ENCODE results near the gene CCDC158. TPM values are rescaled to one million over a fixed set of nuclear protein-coding genes. Genes with fewer than 3 reads are reported as not detected.

The CCDC158 gene
- total RNA-seq, 2 donors from 2014 or later: 1.8 to 2.8 TPM

- no peaks in the 10 kb centered on the region for H3K36me3 ChIP-seq
- no peak for ATAC-seq (ENCODE audit: insufficient number of reproducible peaks, low FRiP score, low read depth)
- TF ChIP-seq CTCF (IDR thresholded peaks at IDR 0.05): no peak
These were observed 10.3 kb downstream of the CCDC158 start for GRCh38 chr4:76410636-76411035.

GRCh38 chr4:76407440-76408119 is 13.4 kb downstream of the CCDC158 start:
- no peak for TF ChIP-seq CTCF (IDR thresholded peaks at IDR 0.05)
- Histone ChIP-seq H3K27ac (no peak overlapping the region), H3K27me3 (replicated peaks; ENCODE audit: insufficient read depth) (no peaks in the 10 kb centered on the region), H3K4me3 (no peak overlapping the region), H3K4me1 (ENCODE audit: control insufficient read depth in 1 of 2, low read depth in 2 of 2) (no peaks in the 10 kb centered on the region), H3K9me3 (no peaks in the 10 kb centered on the region), H3K36me3 (no peaks in the 10 kb centered on the region)
- DNase-seq (ENCODE audit: low spot score) (no peak), ATAC-seq (ENCODE audit: insufficient number of reproducible peaks, low FRiP score, low read depth) (no peak)

More at GRCh38 chr4:76410636-76411035, 10.3 kb downstream of the CCDC158 start:
- Histone ChIP-seq H3K4me3 (no peak overlapping the region), H3K27me3 (replicated peaks; ENCODE audit: insufficient read depth) (no peaks in the 10 kb centered on the region), H3K9me3 (no peaks in the 10 kb centered on the region), H3K4me1 (ENCODE audit: control insufficient read depth in 1 of 2, low read depth in 2 of 2) (no peaks in the 10 kb centered on the region), H3K27ac (no peak overlapping the region)
- DNase-seq (ENCODE audit: low spot score): no peak

GRCh38 chr4:76406081-76406480 is 14.9 kb downstream of the CCDC158 start:
- Histone ChIP-seq H3K4me3 (no peak overlapping the region), H3K9me3 (no peaks in the 10 kb centered on the region), H3K4me1 (ENCODE audit: control insufficient read depth in 1 of 2, low read depth in 2 of 2) (no peaks in the 10 kb centered on the region), H3K27ac (no peak overlapping the region), H3K27me3 (replicated peaks; ENCODE audit: insufficient read depth) (no peaks in the 10 kb centered on the region), H3K36me3 (no peaks in the 10 kb centered on the region)
- no peak for TF ChIP-seq CTCF (IDR thresholded peaks at IDR 0.05)
- DNase-seq (ENCODE audit: low spot score) (no peak), ATAC-seq (ENCODE audit: insufficient number of reproducible peaks, low FRiP score, low read depth) (no peak)

- DNase-seq (ENCODE audit: low spot score): no peak
- Histone ChIP-seq H3K4me3 (no peak overlapping the region), H3K27ac (no peak overlapping the region), H3K9me3 (no peaks in the 10 kb centered on the region), H3K27me3 (replicated peaks; ENCODE audit: insufficient read depth) (no peaks in the 10 kb centered on the region), H3K4me1 (ENCODE audit: control insufficient read depth in 1 of 2, low read depth in 2 of 2) (no peaks in the 10 kb centered on the region), H3K36me3 (no peaks in the 10 kb centered on the region)
- no peak for TF ChIP-seq CTCF (IDR thresholded peaks at IDR 0.05)
- no peak for ATAC-seq (ENCODE audit: insufficient number of reproducible peaks, low FRiP score, low read depth)
These were observed 19.3 kb downstream of the CCDC158 start for GRCh38 chr4:76401654-76402053.

- H3K4me1 ChIP-seq (ENCODE audit: control insufficient read depth in 1 of 2, low read depth in 2 of 2): no peaks in the 10 kb centered on the region
- H3K4me3 ChIP-seq: no peak overlapping the region
- no peaks in the 10 kb centered on the region for H3K36me3 ChIP-seq
- ATAC-seq (ENCODE audit: insufficient number of reproducible peaks, low FRiP score, low read depth) (no peak), DNase-seq (ENCODE audit: low spot score) (no peak)
- no peak for TF ChIP-seq CTCF (IDR thresholded peaks at IDR 0.05)
- no peaks in the 10 kb centered on the region for H3K9me3 ChIP-seq
- no peaks in the 10 kb centered on the region for H3K27me3 ChIP-seq (replicated peaks; ENCODE audit: insufficient read depth)
- H3K27ac ChIP-seq: no peak overlapping the region
These were observed 32.6 kb downstream of the CCDC158 start for GRCh38 chr4:76388160-76388908.
